Ovary (tissue), 3 donors: Measurements from ENCODE around the gene ASPSCR1.

ENCODE experiments used
- CTCF ChIP-seq, 3 donors: fragments of 450-650 bp in 2 of 3; fragments of 200-600 bp in 1 of 3; IDR thresholded peaks; one replicate each; pipeline versions ENCODE4 v1.5.1 to v1.8.0; 2016 to 2022; ENCODE audit warnings: antibody characterized with exemption in 3 of 3, mild to moderate bottlenecking in 1 of 3
- POLR2A ChIP-seq: fragments of 450-650 bp; IDR thresholded peaks from one replicate; pipeline ENCODE4 v1.6.1; 2017; ENCODE audit warnings: antibody characterized with exemption, mild to moderate bottlenecking, moderate library complexity
- donor health status: DM: no; HTN: no; CAD: no.

- TF ChIP-seq POLR2A (no peak), CTCF (IDR thresholded peaks at IDR 0.05) (no peak)
These were observed 59.2 kb downstream of the ASPSCR1 start for GRCh38 chr17:82036634-82037091.
